ENCODE data around the gene FSTL3. TPM values are rescaled to one million over a fixed set of nuclear protein-coding genes. Genes with fewer than 3 reads are reported as not detected.

Gene FSTL3
- total and polyA plus RNA-seq, 10 of the 15 experiments (the other 5 are each of a cell fraction or from before 2014, with no cell fraction given): 0.42 to 13.5 (median 3.6) TPM

- TF ChIP-seq, protein P1, sequence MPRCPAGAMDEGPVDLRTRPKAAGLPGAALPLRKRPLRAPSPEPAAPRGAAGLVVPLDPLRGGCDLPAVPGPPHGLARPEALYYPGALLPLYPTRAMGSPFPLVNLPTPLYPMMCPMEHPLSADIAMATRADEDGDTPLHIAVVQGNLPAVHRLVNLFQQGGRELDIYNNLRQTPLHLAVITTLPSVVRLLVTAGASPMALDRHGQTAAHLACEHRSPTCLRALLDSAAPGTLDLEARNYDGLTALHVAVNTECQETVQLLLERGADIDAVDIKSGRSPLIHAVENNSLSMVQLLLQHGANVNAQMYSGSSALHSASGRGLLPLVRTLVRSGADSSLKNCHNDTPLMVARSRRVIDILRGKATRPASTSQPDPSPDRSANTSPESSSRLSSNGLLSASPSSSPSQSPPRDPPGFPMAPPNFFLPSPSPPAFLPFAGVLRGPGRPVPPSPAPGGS (IDR thresholded peaks at IDR 0.05; ENCODE audit: borderline replicate concordance, insufficient read depth, low read depth, low read length, poor library complexity, severe bottlenecking): no peak
- TF ChIP-seq, protein P2, sequence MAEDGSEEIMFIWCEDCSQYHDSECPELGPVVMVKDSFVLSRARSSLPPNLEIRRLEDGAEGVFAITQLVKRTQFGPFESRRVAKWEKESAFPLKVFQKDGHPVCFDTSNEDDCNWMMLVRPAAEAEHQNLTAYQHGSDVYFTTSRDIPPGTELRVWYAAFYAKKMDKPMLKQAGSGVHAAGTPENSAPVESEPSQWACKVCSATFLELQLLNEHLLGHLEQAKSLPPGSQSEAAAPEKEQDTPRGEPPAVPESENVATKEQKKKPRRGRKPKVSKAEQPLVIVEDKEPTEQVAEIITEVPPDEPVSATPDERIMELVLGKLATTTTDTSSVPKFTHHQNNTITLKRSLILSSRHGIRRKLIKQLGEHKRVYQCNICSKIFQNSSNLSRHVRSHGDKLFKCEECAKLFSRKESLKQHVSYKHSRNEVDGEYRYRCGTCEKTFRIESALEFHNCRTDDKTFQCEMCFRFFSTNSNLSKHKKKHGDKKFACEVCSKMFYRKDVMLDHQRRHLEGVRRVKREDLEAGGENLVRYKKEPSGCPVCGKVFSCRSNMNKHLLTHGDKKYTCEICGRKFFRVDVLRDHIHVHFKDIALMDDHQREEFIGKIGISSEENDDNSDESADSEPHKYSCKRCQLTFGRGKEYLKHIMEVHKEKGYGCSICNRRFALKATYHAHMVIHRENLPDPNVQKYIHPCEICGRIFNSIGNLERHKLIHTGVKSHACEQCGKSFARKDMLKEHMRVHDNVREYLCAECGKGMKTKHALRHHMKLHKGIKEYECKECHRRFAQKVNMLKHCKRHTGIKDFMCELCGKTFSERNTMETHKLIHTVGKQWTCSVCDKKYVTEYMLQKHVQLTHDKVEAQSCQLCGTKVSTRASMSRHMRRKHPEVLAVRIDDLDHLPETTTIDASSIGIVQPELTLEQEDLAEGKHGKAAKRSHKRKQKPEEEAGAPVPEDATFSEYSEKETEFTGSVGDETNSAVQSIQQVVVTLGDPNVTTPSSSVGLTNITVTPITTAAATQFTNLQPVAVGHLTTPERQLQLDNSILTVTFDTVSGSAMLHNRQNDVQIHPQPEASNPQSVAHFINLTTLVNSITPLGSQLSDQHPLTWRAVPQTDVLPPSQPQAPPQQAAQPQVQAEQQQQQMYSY (CRISPR knock-in tag; IDR thresholded peaks at IDR 0.05): no peak
- TF ChIP-seq RAD51 (IDR thresholded peaks at IDR 0.05): no peak
- TF ChIP-seq, protein P3, sequence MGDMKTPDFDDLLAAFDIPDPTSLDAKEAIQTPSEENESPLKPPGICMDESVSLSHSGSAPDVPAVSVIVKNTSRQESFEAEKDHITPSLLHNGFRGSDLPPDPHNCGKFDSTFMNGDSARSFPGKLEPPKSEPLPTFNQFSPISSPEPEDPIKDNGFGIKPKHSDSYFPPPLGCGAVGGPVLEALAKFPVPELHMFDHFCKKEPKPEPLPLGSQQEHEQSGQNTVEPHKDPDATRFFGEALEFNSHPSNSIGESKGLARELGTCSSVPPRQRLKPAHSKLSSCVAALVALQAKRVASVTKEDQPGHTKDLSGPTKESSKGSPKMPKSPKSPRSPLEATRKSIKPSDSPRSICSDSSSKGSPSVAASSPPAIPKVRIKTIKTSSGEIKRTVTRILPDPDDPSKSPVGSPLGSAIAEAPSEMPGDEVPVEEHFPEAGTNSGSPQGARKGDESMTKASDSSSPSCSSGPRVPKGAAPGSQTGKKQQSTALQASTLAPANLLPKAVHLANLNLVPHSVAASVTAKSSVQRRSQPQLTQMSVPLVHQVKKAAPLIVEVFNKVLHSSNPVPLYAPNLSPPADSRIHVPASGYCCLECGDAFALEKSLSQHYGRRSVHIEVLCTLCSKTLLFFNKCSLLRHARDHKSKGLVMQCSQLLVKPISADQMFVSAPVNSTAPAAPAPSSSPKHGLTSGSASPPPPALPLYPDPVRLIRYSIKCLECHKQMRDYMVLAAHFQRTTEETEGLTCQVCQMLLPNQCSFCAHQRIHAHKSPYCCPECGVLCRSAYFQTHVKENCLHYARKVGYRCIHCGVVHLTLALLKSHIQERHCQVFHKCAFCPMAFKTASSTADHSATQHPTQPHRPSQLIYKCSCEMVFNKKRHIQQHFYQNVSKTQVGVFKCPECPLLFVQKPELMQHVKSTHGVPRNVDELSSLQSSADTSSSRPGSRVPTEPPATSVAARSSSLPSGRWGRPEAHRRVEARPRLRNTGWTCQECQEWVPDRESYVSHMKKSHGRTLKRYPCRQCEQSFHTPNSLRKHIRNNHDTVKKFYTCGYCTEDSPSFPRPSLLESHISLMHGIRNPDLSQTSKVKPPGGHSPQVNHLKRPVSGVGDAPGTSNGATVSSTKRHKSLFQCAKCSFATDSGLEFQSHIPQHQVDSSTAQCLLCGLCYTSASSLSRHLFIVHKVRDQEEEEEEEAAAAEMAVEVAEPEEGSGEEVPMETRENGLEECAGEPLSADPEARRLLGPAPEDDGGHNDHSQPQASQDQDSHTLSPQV (IDR thresholded peaks at IDR 0.05): no peak
- TF ChIP-seq BCL11A (IDR thresholded peaks at IDR 0.05; ENCODE audit: low read depth, low read length): no peak
- TF ChIP-seq ZNF622 (IDR thresholded peaks at IDR 0.05): no peak
- TF ChIP-seq, protein P4, sequence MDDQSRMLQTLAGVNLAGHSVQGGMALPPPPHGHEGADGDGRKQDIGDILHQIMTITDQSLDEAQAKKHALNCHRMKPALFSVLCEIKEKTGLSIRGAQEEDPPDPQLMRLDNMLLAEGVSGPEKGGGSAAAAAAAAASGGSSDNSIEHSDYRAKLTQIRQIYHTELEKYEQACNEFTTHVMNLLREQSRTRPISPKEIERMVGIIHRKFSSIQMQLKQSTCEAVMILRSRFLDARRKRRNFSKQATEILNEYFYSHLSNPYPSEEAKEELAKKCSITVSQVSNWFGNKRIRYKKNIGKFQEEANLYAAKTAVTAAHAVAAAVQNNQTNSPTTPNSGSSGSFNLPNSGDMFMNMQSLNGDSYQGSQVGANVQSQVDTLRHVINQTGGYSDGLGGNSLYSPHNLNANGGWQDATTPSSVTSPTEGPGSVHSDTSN (IDR thresholded peaks at IDR 0.05; ENCODE audit: insufficient replicate concordance, low read depth, low read length): no peak
- TF ChIP-seq, protein P5, sequence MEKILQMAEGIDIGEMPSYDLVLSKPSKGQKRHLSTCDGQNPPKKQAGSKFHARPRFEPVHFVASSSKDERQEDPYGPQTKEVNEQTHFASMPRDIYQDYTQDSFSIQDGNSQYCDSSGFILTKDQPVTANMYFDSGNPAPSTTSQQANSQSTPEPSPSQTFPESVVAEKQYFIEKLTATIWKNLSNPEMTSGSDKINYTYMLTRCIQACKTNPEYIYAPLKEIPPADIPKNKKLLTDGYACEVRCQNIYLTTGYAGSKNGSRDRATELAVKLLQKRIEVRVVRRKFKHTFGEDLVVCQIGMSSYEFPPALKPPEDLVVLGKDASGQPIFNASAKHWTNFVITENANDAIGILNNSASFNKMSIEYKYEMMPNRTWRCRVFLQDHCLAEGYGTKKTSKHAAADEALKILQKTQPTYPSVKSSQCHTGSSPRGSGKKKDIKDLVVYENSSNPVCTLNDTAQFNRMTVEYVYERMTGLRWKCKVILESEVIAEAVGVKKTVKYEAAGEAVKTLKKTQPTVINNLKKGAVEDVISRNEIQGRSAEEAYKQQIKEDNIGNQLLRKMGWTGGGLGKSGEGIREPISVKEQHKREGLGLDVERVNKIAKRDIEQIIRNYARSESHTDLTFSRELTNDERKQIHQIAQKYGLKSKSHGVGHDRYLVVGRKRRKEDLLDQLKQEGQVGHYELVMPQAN (conservative IDR thresholded peaks at IDR 0.05): no peak
- TF ChIP-seq ZNF384 (IDR thresholded peaks at IDR 0.05; ENCODE audit: borderline replicate concordance, low read depth, low read length): no peak
- TF ChIP-seq EGR1 (IDR thresholded peaks at IDR 0.05; ENCODE audit: borderline replicate concordance in 1 of 2, low read depth in 2 of 2, low read length in 2 of 2): no peak
- no peak for TF ChIP-seq IRF4 (IDR thresholded peaks at IDR 0.05; ENCODE audit: low read depth, low read length)
- TF ChIP-seq ATF3 (IDR thresholded peaks at IDR 0.05; ENCODE audit: borderline replicate concordance, extremely low read depth, low read depth, low read length): no peak
- TF ChIP-seq YY1 (IDR thresholded peaks at IDR 0.05; ENCODE audit: low read depth, low read length): no peak
Measured at GRCh38 chr19:718991-719512, 42.9 kb downstream of the FSTL3 start (continued).

Data from GM12878 (cell line).